ENCODE measurements around the gene RNF223.

DNA sequence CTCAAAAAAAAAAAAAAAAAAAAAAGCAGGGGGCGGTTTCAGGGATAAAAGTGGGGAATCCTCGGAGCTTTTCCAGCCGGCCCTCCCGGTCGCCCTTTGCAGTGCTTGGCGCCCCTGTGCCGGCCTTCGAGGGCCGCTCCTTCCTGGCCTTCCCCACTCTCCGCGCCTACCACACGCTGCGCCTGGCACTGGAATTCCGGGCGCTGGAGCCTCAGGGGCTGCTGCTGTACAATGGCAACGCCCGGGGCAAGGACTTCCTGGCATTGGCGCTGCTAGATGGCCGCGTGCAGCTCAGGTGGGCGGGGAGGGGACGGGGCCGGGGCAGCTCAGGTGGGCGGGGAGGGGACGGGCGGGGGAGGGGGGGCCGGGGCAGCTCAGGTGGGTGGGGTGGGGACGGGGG is 25.3 kb downstream of the RNF223 start:
- TF ChIP-seq POLR2A (IDR thresholded peaks at IDR 0.05; ENCODE audit: borderline replicate concordance, extremely low read depth, insufficient read depth, insufficient read length) (no peak), CTCF (IDR thresholded peaks at IDR 0.05 in 2 of 3, conservative IDR thresholded peaks at IDR 0.05 in 1 of 3; ENCODE audit: borderline replicate concordance in 1 of 3, insufficient read depth in 1 of 3, low read depth in 2 of 3, low read length in 2 of 3) (no peak), TCF7L2 (IDR thresholded peaks at IDR 0.05; ENCODE audit: borderline replicate concordance, extremely low read depth, insufficient read depth, insufficient read length) (no peak), POLR2AphosphoS5 (IDR thresholded peaks at IDR 0.05; ENCODE audit: low read depth, low read length) (no peak)
